Fibroblast of pulmonary artery (primary cell): Measurements from ENCODE around the gene C1QTNF1.
"Not testable (repeated sequence)": the region's sequence is repeated elsewhere in the genome, so short reads cannot be mapped to it uniquely, and the experiment has no call there.

Source experiments
- DNase-seq: peaks from one replicate; pipeline ENCODE4 v3.0.0-alpha.2; 2010; ENCODE audit warnings: low read depth
- H3K4me3 ChIP-seq: replicated peaks from 2 replicates; pipeline ENCODE4 v1.5.1; 2011; ENCODE audit warnings: low read depth, mild to moderate bottlenecking, control low read depth, low read length, moderate library complexity
- CTCF ChIP-seq: IDR thresholded peaks from 2 replicates; pipeline ENCODE4 v1.5.1; 2011; ENCODE audit warnings: mild to moderate bottlenecking, control low read depth, low read length, inconsistent platforms; ENCODE audit errors: missing control alignments

C1QTNF1 gene

DNA sequence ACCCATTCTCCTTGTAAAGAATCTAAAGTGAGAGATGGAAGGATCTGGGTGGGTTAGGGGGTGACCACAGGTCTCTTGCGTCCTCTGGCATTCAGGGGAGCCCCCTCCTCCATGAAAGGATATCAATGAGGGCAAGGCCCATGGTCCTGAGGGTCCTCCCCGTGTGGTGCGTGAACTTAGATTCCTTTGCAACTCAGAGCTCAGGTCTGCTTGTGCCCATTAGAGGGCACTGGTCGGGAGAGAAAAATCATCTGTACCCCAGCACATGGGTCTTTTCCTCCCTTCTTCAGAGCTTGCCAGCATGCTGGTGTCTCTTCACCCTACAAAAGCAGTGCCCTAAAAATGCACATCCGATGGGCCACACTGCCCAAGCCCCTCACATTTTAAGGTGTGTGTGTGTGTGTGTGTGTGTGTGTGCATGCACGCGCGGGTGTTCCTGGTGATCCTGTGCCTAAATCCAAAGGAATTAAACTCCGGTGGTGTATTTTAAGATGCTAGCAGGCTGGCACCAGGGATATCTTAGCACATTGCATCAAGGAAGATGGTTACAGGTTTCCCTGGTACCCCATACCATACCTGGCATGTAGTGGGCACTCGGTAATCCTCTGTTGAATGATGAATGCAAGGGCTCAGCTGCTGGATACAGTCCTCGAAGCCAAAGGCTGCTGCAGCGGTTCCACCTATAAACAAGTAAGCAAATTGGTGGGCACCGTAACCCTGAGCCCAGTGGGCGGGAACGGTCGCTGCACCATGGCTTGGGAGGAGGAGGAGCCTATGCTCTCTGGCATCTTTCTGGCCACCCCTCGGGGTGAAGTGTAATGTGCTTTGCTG, 4.7 kb downstream of the C1QTNF1 start:
- DNase-seq, result peak; percentile 40
- TF ChIP-seq CTCF, result peak; percentile 36
- no peak overlapping the region for H3K4me3 ChIP-seq

- no peak for TF ChIP-seq CTCF
- no peak for DNase-seq
- H3K4me3 ChIP-seq, result no peak overlapping the region
Measured at GRCh38 chr17:79029327-79030009, 5.5 kb downstream of the C1QTNF1 start.

- not testable (repeated sequence) for DNase-seq, H3K4me3 ChIP-seq
Measured at GRCh38 chr17:79030636-79031035, 6.7 kb downstream of the C1QTNF1 start.

GRCh38 chr17:79031996-79032875, 8.3 kb downstream of the C1QTNF1 start:
- no peak overlapping the region for H3K4me3 ChIP-seq
- no peak for TF ChIP-seq CTCF
- no peak for DNase-seq

DNA sequence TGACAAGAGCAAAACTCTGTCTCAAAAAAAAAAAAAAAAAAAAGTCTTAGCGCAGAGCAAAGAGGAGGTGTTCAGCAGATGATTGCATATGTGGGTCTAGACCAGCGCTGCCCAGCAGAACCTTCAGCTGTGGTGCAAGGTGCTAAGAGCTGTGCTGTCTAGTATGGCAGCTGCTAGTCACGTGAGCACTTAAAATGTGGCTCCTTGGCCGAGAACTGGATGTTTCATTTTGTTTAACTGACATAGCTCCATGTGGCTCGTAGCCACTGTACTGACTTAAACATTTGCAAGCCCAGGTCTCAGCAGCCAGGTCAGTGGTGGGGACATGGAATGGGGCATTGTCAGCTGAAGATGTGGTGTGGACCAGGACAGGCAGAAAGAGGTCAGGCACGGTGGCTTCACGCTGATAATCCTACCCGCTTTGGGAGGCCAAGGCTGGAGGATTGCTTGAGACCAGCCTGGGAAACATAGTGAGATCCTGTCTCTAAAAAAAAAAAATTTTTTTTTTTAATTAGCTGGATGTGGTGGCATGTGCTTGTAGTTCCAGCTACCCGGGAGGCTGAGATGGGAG, 9.2 kb downstream of the C1QTNF1 start:
- DNase-seq, result no peak
- H3K4me3 ChIP-seq, result no peak overlapping the region
- no peak for TF ChIP-seq CTCF

- H3K4me3 ChIP-seq, result no peak overlapping the region
- DNase-seq, result no peak
- no peak for TF ChIP-seq CTCF
Measured at GRCh38 chr17:79033741-79034501, 10.0 kb downstream of the C1QTNF1 start.
